Ascending aorta (tissue), 2 donors: ENCODE data around the gene RBM45. TPM values are rescaled to one million over a fixed set of nuclear protein-coding genes. Genes with fewer than 3 reads are reported as not detected.

Experiments used
- DNase-seq, 2 donors: peaks; one replicate each; pipeline ENCODE4 v3.0.0-alpha.2; 2019; ENCODE audit warnings: low spot score in 2 of 2
- H3K27ac ChIP-seq, 2 donors: fragments of 200-600 bp; sonication (generic); one replicate each; pipeline ENCODE4 v1.5.1; 2016 to 2017; ENCODE audit warnings: mild to moderate bottlenecking in 1 of 2
- H3K27me3 ChIP-seq: fragments of 200-600 bp; sonication (generic); one replicate; pipeline ENCODE4 v1.5.1; 2017
- H3K36me3 ChIP-seq, 2 donors: fragments of 200-600 bp; sonication (generic); one replicate each; pipeline ENCODE4 v1.5.1; 2016
- H3K4me1 ChIP-seq, 2 donors: fragments of 200-600 bp; sonication (generic); one replicate each; pipeline ENCODE4 v1.5.1; 2016 to 2017; ENCODE audit warnings: mild to moderate bottlenecking in 1 of 2
- H3K4me3 ChIP-seq, 2 donors: fragments of 200-600 bp; sonication (generic); one replicate each; pipeline ENCODE4 v1.5.1; 2016 to 2017; ENCODE audit warnings: mild to moderate bottlenecking in 1 of 2
- H3K9me3 ChIP-seq, 2 donors: fragments of 200-600 bp; sonication (generic); one replicate each; pipeline ENCODE4 v1.5.1; 2016
- CTCF ChIP-seq, 3 experiments: fragments of 200-600 bp in 2 of 3; fragments of 450-650 bp in 1 of 3; sonication (generic) in 2 of 3; IDR thresholded peaks; one replicate each; pipeline ENCODE4 v1.5.1; 2016 to 2019; ENCODE audit warnings: antibody characterized with exemption in 3 of 3, mild to moderate bottlenecking in 1 of 3, moderate library complexity in 1 of 3
- intact Hi-C: fragments of 100-400 bp; cut with DNase I; formaldehyde crosslinking; loops from one replicate; pipeline ENCODE4 v1.15.1; 2023
- total RNA-seq: library from RNA; depleted of rRNA; stranded (reverse); fragments of >200 nt; gene quantifications from one replicate; pipeline ENCODE4 v1.1.0, GENCODE V29; 2016

Gene RBM45
- total RNA-seq, 1 donor from 2014 or later = 2.8 TPM

- Histone ChIP-seq H3K27me3 (no peaks in the 10 kb centered on the region), H3K4me3 (no peak overlapping the region), H3K27ac (no peak overlapping the region), H3K9me3 (no peaks in the 10 kb centered on the region), H3K4me1 (no peaks in the 10 kb centered on the region), H3K36me3 (no peaks in the 10 kb centered on the region)
- TF ChIP-seq CTCF (IDR thresholded peaks at IDR 0.05) = no peak
- no peak for DNase-seq
- intact Hi-C loops = no loop called here
These were observed 51.2 kb downstream of the RBM45 start for GRCh38 chr2:178163395-178163794.

- DNase-seq = no peak
- no peak for TF ChIP-seq CTCF (IDR thresholded peaks at IDR 0.05)
- intact Hi-C loops = no loop called here
- Histone ChIP-seq H3K4me3 (no peak overlapping the region), H3K27ac (no peak overlapping the region), H3K4me1 (no peaks in the 10 kb centered on the region), H3K27me3 (no peaks in the 10 kb centered on the region), H3K9me3 (no peaks in the 10 kb centered on the region), H3K36me3 (no peaks in the 10 kb centered on the region)
These were observed 51.7 kb downstream of the RBM45 start for GRCh38 chr2:178163911-178164310.

GRCh38 chr2:178173657-178174056 is 61.4 kb downstream of the RBM45 start:
- Histone ChIP-seq H3K4me1 (no peaks in the 10 kb centered on the region), H3K4me3 (no peak overlapping the region), H3K27ac (no peak overlapping the region), H3K27me3 (no peaks in the 10 kb centered on the region), H3K9me3 (no peaks in the 10 kb centered on the region), H3K36me3 (no peaks in the 10 kb centered on the region)
- DNase-seq = no peak
- intact Hi-C loops = no loop called here
- no peak for TF ChIP-seq CTCF (IDR thresholded peaks at IDR 0.05)

GRCh38 chr2:178177066-178177679 is 64.9 kb downstream of the RBM45 start:
- Histone ChIP-seq H3K9me3 (no peaks in the 10 kb centered on the region), H3K27me3 (no peaks in the 10 kb centered on the region), H3K4me3 (no peak overlapping the region), H3K4me1 (no peaks in the 10 kb centered on the region), H3K27ac (no peak overlapping the region), H3K36me3 (no peaks in the 10 kb centered on the region)
- no peak for DNase-seq
- no peak for TF ChIP-seq CTCF (IDR thresholded peaks at IDR 0.05)
- intact Hi-C loops = no loop called here

Other genes starting within 250 kb of the RBM45 start
- 0.75 TPM for gene PDE11A, start 39.7 kb upstream of the RBM45 start, total RNA-seq
- 1.4 TPM for gene OSBPL6, start 82.1 kb downstream of the RBM45 start, total RNA-seq